Fibroblast of skin of left quadriceps (primary cell): Measurements from ENCODE around the gene ALOX15B.
"Not testable (repeated sequence)": the region's sequence is repeated elsewhere in the genome, so short reads cannot be mapped to it uniquely, and the experiment has no call there.

Experiments used
- DNase-seq, 2 experiments: peaks; one replicate each; pipeline ENCODE4 v3.0.0-alpha.2; 2013; ENCODE audit warnings: low read depth in 2 of 2

Gene ALOX15B

DNA sequence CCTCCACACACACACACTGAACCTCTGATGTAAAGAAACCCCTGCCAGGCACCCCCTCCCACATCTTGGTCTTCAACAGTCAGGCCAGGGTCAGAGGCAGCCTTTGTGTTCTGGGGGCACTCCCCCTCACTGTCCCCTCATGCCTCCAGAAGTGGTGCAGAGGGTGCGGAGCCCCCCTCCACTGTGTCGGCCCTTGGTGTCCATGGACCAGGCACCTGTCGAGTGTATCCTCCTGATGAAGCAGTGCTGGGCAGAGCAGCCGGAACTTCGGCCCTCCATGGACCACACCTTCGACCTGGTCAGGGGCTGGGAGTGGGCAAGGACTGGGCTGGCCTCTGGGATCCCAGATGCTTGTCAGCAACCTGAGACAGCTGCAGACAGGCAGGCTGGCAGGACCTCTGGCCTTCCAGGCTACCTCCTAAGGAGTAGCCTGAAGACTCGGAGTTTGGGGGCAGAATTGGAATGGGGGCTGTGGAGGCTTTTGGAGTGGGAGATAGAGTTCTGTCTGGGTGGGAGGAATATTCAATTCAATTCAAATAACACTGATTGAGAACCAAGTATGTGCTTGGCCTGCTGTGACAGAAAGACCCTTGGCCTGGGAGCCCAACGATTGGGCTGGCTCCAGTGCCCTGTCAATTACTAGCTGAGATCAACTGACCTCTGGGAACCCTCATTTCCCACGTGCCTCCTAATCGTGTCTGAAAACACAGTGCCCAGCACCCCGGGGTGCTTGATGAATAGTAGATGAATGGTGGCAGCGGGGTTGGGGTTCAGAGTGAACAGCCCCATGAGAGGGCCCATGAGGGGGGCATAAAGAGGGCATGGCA lies 24.9 kb upstream of the ALOX15B start:
- no peak for DNase-seq

GRCh38 chr17:8014558-8014850 lies 24.4 kb upstream of the ALOX15B start:
- DNase-seq = no peak

GRCh38 chr17:8015236-8015956 lies 23.5 kb upstream of the ALOX15B start:
- no peak for DNase-seq

DNA sequence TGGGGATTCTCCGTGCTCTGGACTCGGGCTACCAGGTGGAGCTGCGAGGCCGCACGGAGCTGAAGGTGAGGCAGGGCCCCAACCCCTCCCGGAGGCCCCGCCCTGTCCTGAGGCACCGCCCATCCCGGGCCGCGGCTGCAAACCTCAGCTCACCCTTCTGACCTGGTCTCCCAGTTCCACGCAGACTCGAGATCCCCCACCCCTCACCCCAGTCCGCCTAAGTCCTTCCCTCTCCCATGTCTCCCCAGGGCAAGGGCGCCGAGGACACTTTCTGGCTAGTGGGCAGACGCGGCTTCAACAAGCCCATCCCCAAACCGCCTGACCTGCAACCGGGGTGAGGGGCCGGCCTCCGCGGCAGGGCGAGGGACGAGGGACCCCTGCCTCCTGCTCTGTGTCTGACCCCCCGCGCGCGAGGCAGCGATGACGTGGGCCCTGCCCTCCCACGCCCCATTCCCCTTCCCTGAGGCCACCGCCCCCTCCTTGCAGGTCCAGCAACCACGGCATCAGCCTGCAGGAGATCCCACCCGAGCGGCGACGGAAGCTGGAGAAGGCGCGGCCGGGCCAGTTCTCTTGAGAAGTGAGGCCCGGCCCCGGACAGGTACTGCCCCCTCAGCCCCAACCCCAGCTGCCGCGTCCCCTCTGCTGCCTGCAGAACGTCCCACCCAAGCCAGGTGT lies 22.8 kb upstream of the ALOX15B start:
- no peak for DNase-seq

DNA sequence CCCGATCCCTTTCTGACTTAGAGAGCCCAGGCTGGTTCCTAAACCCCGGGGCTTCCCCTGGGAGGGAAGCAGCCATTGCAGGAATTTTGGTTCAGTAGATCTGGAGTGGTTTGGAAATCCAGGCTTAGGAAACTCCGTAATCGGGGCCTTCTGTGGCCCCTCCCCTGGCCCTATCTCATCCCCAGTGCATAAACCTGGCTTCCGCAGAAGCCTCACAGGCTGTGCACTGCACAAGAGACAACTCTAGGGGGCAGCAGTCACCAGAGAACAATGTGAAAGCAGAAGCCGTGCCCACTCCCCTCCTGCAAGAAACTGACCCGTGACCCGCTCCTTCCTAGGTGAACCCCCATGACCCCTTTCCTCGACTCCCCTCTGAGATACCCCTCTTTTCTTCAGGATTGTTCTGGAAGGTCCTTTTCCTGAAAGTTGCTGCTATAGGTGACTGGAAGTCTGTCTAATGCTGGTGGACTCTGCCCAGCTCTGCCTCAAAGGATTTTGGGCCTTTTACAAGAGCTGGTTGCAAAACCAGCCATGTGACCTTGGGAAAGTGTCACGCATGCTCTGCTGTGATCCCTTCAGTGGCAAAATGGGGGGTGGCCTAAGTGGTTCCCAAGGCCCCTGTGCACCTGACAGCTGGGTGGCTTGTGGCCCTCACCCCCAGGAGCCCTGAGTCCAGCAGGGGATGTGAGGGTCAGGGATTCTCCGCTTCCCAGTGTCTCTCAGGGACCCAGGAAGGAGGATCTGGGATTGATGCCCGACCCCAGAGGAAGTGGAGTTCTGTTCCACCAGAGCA lies 22.0 kb upstream of the ALOX15B start:
- DNase-seq = no peak

- DNase-seq = no peak
Observed at GRCh38 chr17:8018436-8018835, 20.4 kb upstream of the ALOX15B start.

GRCh38 chr17:8019166-8019565 lies 19.7 kb upstream of the ALOX15B start:
- DNase-seq = no peak

DNA sequence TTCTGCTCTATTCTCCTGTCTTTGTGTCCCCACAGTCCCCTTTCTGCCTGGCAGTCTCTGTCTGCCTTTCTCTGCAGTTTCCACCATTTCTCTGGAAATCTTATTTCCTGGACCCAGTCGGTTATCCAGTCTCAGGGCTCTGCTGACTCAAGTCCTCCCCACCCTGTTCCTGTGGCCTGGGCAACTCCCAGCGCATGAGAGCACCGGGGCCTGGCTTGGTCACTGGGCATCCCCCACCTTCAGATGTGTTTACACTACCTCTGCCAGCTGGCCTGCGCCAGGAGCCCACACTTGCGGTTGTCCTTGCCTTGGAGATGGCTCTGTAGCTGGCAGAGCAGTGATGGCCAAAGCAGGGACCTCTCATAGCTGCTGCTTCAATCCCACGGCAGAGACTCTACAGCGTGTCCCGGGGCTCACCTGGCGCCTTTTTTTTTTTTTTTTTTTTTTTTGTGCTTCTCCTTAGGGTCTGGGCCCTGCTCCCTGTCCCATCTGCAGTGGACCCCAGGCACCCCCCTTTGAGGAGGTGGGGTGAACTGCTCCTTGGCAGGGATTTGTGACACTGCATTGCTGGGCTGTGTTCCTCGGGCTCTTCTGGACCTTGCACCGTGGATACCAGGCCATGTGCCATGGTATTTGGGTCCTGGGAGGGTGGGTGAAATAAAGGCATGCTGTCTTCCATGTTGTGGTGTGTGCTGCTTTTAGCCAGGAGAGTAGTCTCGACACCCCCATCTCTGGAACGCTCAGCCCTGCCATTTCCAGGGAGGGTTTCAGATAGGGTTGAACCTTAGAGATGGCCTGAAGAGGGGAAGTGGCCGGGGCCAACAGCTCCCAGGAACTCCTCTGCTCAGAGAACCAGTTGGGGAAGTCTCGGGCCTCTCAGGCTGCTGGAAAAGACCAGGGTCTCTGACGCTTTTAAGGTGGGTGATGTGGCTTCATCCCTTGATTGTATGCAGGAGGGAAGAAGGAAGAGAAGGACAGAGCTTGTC lies 18.9 kb upstream of the ALOX15B start:
- no peak for DNase-seq

DNA sequence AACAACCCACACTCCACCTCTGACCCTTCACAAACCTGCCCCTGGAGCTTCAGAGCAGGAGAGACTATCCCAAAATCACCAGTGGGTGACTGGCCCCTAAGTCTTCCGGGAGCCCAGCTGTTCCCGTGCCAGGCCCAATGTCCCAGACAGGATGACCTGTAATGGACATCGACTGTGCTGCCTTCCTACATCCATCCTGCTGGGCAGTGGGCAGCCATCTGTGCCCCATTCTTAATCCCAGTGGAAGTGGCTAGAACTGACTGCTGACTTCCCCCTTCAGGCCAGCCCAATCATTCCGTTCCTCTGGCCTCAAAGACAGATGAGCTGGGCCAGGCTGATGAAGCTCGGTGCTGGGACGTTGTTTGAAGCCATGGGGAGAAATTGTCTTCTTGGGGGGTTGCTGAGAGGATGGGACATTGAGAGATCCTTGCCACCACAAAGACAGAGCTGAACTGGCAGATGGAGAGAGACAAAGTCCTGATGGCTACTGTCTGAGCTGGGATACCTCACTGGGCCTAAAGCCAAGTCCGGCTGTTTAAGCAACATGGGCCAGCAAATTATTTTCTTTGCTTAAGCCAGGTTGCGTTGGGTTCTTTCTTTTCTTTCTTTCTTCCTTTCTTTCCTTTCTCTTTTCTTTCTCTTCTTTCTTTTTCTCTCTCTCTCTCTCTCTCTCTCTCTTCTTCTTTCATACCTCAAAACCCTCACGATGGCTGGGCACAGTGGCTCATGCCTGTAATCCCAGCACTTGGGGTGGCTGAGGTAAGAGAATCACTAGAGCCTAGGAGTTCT lies 17.9 kb upstream of the ALOX15B start:
- no peak for DNase-seq

- no peak for DNase-seq
Observed at GRCh38 chr17:8021565-8022359, 17.1 kb upstream of the ALOX15B start.

- no peak for DNase-seq
Observed at GRCh38 chr17:8022360-8023003, 16.4 kb upstream of the ALOX15B start.

- DNase-seq = not testable (repeated sequence)
Observed at GRCh38 chr17:8024161-8024560, 14.7 kb upstream of the ALOX15B start.

DNA sequence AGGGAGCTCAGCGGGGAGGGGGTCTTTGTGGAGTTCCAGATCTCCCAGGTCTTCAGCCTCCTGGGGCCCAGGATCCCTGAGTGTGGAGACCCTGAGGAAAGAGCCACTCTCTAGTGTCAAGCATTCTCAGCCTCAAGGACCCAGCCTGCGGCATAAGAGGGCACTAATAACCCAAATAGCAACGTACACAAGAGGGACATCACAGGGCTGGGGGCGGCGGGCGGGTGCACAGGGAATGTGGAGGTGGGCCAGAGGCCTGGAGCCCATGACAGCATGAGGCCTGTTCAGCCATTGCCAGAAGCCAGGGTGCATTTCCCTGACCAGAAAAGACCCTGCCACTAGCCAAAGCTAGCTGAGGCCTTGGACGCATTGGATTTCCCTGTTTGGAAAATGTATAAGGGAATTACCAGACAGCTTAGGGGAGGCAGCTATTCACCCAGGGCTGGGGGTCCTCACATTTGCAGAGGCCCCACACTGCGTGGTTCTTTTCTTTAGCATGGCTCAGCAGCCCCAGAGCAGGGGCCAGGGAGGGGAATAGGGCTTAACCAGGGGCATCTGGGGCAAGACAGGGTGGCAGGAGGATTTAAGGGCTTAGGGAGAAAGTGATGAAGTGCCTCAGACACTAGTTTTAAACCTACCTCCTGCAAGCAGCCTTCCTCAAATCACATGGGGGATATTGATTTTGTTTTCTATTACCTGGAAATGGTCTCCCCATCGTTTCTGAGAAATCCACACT lies 13.5 kb upstream of the ALOX15B start:
- DNase-seq = no peak

GRCh38 chr17:8029121-8029520 lies 9.7 kb upstream of the ALOX15B start:
- no peak for DNase-seq

- DNase-seq = no peak
Observed at GRCh38 chr17:8031261-8031661, 7.6 kb upstream of the ALOX15B start.

DNA sequence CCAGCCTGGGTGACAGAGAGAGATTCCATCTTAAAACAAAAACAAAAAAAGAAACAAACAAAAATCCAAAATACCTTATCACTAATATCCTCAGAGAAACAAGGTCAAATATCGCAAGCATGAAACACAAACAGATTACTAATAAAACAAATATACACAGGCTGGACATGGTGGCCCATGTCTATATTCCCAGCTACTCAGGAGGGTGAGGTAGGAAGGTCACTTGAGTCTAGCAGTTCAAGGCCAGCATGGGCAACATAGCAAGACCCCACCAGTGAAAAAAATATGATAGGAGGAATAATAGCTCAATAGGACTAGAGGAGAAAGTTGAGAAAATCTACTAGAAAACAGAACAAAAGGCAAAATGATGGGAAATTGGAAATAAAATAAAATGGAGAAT lies 6.9 kb upstream of the ALOX15B start:
- no peak for DNase-seq

DNA sequence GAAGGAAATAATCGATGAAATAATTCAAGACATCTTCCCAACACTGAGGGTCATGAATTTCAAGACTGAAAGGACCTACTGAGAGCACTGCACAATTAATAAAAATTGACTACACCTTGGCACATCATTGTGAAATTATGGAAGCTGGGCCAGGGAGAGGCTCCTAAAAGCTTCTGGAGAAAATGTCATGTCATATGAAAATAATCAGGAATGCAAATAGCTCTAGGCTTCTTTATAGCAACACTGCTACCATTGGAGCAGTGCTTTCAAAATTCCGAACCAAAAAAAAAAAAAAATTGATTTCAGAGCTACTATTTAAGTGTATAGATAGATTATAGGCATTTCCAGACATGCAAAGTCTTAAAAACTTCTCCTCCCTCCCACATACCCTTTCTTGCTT lies 6.4 kb upstream of the ALOX15B start:
- DNase-seq = no peak

- no peak for DNase-seq
Observed at GRCh38 chr17:8039611-8040168, 831 bp downstream of the ALOX15B start.
